ENCODE measurements around the gene A1CF.
A peak's percentile ranks its signal among the peaks of the same experiment; 100 is the strongest.
"Not testable (repeated sequence)": the region's sequence is repeated elsewhere in the genome, so short reads cannot be mapped to it uniquely, and the experiment has no call there.

Gene A1CF

GRCh38 chr10:50885097-50885859 lies at the start of gene A1CF:
Gene A1CF (minus strand): TSS chr10:50885627. CDS start chr10:50859940, 25,687 bp downstream.
- no peak for DNase-seq

- DNase-seq, result no peak
Measured at GRCh38 chr10:50931948-50932431, 46.6 kb upstream of the A1CF start.

GRCh38 chr10:50929670-50930069 lies 44.2 kb upstream of the A1CF start:
- DNase-seq, result no peak

- DNase-seq, result no peak
Measured at GRCh38 chr10:50928190-50928552, 42.7 kb upstream of the A1CF start.

- no peak for DNase-seq
Measured at GRCh38 chr10:50927522-50928189, 42.2 kb upstream of the A1CF start.

GRCh38 chr10:50923471-50923870 lies 38.0 kb upstream of the A1CF start:
- not testable (repeated sequence) for DNase-seq

GRCh38 chr10:50919010-50919409 lies 33.6 kb upstream of the A1CF start:
- DNase-seq, result no peak

GRCh38 chr10:50918529-50918928 lies 33.1 kb upstream of the A1CF start:
- DNase-seq, result peak; percentile 18

GRCh38 chr10:50917486-50917885 lies 32.1 kb upstream of the A1CF start:
- no peak for DNase-seq

GRCh38 chr10:50909334-50910014 lies 24.0 kb upstream of the A1CF start:
- DNase-seq, result no peak

- DNase-seq, result no peak
Measured at GRCh38 chr10:50908366-50908765, 22.9 kb upstream of the A1CF start.

- DNase-seq, result not testable (repeated sequence)
Measured at GRCh38 chr10:50905797-50906196, 20.4 kb upstream of the A1CF start.

GRCh38 chr10:50896721-50897120 lies 11.3 kb upstream of the A1CF start:
- DNase-seq, result no peak

- no peak for DNase-seq
Measured at GRCh38 chr10:50894312-50894711, 8.9 kb upstream of the A1CF start.

- DNase-seq, result no peak
Measured at GRCh38 chr10:50892467-50892866, 7.0 kb upstream of the A1CF start.

GRCh38 chr10:50884302-50884701 lies 1.1 kb downstream of the A1CF start:
- DNase-seq, result no peak

- DNase-seq, result no peak
Measured at GRCh38 chr10:50883629-50884028, 1.8 kb downstream of the A1CF start.

GRCh38 chr10:50882540-50882983 lies 2.9 kb downstream of the A1CF start:
- no peak for DNase-seq

- not testable (repeated sequence) for DNase-seq
Measured at GRCh38 chr10:50881046-50881445, 4.4 kb downstream of the A1CF start.

- DNase-seq, result no peak
Measured at GRCh38 chr10:50876429-50876828, 9.0 kb downstream of the A1CF start.

GRCh38 chr10:50874723-50875122 lies 10.7 kb downstream of the A1CF start:
- DNase-seq, result no peak

GRCh38 chr10:50866317-50866716 lies 19.1 kb downstream of the A1CF start:
- DNase-seq, result no peak

GRCh38 chr10:50862719-50863118 lies 22.7 kb downstream of the A1CF start:
- DNase-seq, result no peak

- DNase-seq, result no peak
Measured at GRCh38 chr10:50861370-50861769, 24.1 kb downstream of the A1CF start.

Measured in NCI-H524 treated with DMSO at 0.1 percent for 48 hours (cell line).